Left lobe of liver (tissue), 2 donors: Measurements from ENCODE around the gene NRN1. TPM values are rescaled to one million over a fixed set of nuclear protein-coding genes. Genes with fewer than 3 reads are reported as not detected.
A peak's percentile ranks its signal among the peaks of the same experiment; 100 is the strongest.

ENCODE experiments used
- ATAC-seq: fragments of 200-7000 bp; cut with Tn5 transposase; one replicate; pipeline ENCODE4 v1.9.1; 2020; ENCODE audit warnings: mild to moderate bottlenecking, moderate library complexity
- DNase-seq: peaks from one replicate; pipeline ENCODE4 v3.0.0-alpha.2; 2020; ENCODE audit warnings: low spot score
- total RNA-seq: library from RNA; stranded (reverse); gene quantifications from one replicate; pipeline ENCODE4 v1.2.1, GENCODE V29; 2021
- donor health status: DM: no; HTN: no; CAD: no; lungs with moderate emphysema.
- donor health status: DM: no; HTN: yes; CAD: no.

Gene NRN1
- total RNA-seq, 1 donor from 2014 or later: 1.8 TPM

DNA sequence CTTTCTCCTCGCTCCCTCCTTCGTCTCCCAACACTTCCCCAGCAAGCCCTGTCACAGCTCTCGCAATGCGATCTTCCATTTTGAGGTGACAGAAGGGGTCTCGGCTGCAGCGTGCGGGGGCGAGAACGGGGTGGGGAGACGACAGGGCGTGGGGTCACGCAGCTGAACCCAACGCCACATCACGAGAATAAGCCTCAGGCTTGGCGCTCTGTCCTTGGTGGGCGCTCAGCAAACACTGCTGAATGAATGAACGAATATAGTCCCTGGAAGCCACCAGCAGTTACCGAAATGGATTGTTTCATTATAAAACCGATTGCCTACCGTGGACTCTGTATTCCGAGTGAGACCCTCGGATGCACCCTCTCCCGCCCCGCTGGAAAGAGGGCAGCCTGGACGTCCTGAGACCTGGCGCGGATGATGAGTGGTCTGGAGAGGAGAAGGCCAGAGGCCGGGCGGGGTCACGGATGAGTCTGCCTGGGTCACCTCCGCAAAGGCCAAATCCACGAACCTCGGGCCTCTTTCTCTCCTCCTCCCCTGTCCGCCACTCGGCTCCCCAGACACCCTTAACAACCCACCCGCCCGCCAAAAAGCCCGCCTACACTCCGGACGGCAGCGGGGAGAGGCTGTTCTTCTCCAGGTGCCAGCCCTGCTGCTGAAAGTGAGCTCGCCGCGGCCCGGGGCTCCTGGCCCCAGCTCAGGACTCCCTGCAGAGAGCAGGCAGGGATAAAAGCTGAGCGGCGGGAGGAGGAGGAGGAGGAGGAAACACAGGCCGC, 3.7 kb downstream of the NRN1 start:
- ATAC-seq: no peak
- DNase-seq: no peak

DNA sequence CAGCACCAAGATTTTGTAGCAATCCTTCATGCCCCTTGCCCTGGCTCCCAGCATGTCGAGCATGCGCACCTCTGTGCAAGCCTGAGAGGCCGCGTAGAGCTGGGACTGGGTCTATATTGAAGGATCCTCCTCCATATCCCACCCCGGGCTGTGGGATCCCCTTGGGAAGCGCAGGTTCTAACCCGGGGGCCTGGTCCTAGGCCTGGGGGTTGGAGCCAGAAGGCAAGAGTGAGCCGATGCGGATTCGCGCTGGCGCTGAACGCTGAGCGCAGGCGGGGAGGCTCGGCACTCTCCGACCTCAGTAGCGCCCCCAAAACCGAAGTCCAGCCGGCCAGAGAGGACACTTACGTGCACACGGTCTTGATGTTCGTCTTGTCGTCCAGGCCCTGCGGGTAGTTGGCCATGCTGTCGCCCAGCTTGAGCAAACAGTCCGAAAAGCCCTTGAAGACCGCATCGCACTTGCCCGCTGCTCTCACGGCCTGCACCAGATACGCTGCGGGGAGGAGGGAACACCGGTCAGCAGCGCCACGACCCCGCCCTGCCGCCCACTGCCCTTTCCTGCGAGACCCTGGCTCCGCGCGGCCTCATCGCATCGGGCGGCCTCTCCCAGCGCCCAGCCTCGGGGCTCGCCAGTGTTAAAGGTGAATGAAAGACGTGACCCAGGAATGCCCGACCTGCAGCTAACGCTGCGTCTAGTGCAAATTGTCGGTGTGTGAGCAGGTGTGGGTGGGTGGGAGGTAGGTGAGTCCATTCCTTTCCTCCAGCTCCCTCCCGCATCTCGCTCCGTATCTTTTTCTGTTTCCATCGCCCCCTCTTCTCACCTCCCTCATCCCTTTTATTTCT, 4.5 kb downstream of the NRN1 start:
- ATAC-seq (no peak), DNase-seq (no peak)

DNA sequence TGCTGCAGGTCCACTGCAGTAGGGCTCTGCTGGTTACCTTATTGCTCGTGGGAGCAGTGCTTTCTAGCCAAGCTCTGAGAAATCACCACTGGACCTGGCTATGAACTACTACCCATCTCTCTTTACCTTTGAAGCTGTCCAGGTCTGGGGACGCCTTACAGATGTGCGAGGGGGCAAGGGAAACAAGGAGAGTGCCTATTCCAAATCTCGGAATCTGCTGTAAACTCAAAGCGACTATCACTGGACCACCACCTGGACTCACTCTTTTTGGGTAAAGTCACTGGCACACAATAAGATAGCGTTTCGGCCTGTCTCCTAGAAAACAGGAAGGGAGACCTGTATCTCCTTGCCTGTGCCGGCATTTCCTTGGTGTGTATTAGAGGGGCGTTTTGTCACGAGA, 5.3 kb downstream of the NRN1 start:
- ATAC-seq: no peak
- no peak for DNase-seq

DNA sequence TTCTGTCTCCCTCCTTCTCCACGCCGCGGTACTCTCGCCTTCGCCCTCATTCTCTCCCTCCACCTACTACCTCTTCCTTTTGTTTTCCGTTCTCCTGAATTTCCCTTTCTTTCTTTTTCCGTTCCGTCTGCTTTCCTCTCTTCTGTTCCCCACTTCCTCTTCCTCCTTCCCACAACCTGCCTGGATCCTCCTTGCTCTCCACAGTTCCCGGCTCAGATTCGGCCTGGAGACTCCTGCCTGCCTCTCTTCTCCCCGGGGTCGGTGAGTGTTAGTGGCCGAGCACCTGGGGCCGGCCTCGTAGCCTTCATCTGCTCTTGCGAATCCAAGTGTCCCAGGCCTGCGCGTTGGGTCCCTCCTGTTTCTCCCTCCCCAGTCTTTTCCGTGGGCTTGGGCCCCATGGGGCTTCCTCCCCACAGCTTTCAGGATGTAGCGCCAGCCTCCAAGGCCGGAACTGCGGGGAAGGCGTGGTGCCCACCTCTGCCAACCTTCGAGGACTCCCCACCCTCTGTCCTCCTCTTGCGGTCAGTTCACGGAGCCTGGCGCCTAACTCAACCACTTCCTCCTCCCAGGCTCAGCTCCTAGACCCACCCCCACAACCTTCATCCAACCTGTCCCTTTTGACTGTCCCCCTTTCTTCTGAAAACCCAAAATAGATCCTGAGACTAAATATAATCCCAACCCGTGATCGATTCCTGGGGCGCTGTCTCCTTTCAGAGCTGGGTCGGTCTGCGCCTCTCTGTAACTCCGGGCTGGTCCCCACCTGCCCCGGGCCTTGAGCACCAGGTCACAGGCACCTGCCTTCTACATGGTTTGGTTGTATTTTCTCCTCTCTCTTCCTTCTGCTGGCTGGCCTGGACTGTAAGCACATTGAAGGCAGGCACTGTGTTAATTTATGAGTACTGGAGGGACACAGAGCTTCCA, 6.8 kb downstream of the NRN1 start:
- ATAC-seq (no peak), DNase-seq (no peak)

DNA sequence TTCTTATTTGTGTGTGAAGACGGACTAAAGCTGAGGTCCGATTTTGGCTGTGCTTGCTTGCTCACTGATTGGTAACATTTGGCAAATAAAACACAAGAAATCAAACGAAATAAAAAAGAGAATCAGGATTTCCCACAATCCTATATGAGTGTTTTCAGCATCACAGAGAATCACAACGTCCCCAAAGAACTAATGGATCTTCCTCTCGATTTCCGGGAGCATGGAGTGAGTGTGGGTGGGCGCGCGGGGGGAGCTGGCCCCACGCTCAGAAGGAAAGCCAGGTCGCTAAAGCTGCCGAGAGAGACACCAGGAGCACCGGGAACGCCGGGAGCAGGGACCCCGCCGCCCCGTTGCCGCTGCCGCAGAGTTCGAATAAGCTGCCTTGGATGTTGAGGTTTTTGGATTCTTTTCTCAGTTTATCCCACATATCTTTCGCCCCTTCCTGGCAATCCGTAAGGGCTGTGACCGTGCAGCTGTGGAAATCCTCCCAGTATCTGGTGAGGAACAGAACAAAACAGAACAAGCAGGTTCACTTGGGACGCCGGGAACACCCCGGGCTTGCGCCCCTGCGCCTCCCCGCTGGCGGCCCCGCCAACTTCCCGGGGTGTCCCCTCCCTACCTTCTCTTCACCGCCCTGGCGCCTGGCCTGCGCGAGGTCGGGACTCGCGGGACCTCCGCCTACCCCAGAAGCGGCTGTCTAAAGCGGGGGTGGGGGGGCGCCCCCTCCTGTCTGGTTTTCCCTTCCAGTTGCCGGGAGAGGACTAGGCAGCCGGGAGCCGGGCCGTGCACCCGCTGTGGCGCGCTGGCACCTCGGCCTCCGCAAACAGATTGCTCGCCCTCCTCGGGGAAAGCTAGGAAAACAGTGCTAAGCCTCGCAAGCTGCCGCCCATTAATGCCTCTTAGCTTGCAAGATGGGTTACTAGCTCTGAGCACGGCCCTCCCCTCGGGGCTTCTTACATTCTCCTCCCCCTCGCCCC, 7.7 kb downstream of the NRN1 start:
- no peak for DNase-seq
- peak; percentile 14 for ATAC-seq

DNA sequence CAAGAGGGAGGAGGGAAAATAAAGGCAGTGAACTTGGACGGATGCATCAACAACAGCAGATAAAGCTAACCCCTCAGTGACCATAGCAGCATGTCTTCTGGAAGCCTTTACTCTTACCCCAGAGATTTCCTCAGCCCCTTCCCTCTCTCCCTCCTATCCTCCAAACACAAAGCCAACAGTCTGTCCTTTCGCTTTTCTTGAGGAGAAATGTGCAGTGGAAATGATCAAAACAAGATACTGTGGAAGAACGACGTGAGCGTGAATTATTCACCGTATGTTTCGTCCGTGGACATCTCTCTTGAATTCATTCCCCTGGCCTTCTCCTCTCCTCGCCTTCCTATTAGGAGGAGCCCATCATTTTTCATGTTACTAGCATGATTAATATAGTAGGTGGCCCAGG, 8.5 kb downstream of the NRN1 start:
- no peak for ATAC-seq
- DNase-seq: no peak

DNA sequence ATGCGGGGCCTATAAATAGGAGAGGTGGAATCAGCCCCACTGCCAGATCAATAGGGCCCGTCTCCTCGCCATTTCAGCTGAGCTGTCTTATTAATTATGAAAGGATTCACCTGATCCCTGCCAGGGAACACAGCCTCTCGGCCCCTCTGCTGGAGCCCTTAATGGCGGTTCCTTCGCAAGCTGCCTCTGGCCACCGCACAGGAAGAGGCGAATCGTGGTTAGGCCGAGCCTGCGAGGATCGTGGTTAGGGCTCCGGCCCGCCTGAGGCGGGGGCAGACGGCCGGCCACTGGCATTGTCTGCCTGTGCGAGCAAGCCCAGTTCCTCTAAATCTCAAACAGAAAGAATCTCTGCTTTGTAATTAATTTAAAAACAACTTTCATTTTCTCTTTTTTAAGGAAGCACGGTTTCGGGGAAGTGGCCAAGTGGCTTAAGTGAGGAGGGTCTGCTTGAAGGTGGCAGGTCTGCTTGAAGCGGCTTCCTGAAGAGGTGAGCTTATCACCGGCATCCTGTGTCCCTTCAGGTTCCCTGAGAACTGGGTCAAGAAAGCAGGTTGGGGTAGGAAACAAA, 9.2 kb downstream of the NRN1 start:
- DNase-seq (no peak), ATAC-seq (peak; percentile 39)

DNA sequence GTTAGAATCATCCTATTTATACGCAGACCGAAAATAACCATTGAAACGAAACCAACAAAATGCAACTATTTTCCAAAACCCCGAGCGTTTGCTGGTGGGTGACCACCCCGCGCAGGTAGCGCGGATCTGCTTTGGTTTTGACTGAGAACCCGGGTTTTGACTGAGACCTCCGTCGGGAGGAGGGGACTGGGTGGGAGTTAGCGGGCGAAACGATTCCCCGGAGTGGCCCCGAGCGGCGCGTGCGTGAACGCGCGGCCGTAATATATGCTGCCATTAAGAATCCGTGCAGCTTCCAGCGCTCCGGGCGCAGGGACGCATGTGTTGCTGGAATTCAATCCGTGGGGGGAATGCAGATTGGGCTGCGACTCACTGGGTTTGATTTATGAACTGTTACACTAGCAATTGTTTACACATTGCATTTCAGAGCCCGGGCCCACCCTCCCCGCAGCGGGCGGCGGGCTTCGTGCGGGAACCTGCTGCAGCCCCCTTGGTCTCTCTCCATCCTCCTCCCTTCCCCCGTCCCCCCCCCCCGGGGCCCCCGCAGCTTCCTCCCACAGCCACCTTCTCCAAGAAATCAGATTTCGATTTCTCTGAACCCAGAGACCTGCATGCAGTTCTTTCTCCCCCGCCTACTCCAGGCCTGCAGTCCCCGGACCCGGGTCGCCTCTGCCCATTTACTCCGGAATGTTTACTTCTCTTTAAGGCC, 9.9 kb downstream of the NRN1 start:
- ATAC-seq: peak; percentile 49
- DNase-seq: no peak

DNA sequence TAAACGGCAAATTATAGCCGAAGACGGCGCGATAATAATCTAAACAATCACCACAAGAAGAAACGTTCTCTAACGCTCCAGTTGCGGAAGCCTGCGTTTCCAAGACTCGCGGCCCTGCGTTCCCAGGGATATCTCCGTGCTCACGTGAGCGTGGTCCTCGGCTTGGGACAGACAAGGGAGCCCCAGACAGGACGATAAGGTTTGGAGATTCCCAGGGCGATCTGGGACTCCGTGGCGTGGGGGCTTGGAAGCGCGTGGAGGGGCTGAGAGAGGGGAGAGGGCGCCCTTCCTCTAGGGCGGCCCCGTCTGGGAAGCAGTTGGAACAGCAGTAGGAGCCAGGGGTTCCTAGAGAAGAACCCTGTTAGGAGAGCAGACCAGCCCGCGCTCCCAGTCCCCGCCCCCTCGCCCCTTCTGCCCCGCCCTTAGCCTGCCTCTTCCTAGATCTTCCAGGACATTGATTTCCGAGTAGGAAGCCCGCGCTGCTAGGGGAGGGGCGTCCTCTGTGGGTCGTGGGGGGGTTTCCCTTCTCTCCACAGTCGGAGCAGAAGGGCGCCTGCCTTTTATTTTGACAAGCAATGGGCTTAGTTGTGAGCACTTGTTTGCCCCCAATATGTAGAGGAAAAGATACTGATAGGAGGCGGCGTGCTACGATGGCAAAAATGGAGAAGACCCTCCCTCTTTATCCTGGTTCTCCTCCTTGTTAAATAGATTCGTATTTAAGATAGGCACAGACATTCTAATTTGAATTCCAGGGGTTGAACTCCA, 10.6 kb downstream of the NRN1 start:
- ATAC-seq (peak; percentile 76), DNase-seq (no peak)

DNA sequence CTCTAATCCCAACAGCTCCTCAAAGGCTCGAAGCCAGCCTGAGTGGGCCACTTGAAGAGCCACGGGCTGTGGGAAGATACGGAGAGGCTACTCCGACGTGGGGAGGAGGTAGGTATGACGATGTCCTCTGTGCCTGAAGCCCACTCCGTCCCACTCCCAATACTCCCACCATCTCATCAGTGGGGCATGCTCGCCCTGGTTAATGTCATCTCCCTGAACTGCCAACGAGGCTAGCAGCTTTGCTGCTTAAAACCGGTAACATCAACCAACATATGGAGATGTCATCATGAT, 11.1 kb downstream of the NRN1 start:
- DNase-seq (no peak), ATAC-seq (no peak)

DNA sequence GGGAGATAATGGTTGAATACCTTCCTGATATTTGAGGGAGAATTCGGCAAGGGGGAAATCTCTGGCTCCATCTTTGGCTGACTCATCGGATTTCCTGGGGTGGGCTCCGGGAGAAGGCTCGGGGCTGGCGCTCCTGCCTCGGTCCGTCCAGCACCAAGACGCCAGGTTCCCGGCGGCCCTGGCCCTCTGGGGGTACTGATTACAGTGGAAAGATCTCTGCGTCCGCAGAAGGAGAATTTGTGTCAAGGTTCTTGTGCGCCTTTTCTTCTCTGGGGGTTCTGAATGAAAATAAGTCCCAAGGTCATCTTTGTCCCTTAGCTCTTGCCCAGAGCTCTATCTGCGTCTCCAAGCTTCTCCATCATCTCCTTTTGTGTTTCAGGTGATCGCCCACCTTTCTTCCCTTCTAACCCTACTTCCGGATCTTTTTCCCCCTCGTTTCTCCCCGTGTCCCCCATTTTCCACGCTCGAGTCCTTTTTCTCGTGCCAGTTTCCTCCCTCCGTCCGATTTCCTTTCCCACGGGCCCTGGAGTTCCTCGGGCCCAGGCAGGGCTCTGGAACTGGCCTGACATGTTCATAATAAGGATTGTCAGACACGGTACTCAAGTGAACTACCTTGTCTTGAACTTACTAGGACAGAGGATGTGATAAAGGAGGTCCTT, 11.6 kb downstream of the NRN1 start:
- DNase-seq (no peak), ATAC-seq (no peak)

DNA sequence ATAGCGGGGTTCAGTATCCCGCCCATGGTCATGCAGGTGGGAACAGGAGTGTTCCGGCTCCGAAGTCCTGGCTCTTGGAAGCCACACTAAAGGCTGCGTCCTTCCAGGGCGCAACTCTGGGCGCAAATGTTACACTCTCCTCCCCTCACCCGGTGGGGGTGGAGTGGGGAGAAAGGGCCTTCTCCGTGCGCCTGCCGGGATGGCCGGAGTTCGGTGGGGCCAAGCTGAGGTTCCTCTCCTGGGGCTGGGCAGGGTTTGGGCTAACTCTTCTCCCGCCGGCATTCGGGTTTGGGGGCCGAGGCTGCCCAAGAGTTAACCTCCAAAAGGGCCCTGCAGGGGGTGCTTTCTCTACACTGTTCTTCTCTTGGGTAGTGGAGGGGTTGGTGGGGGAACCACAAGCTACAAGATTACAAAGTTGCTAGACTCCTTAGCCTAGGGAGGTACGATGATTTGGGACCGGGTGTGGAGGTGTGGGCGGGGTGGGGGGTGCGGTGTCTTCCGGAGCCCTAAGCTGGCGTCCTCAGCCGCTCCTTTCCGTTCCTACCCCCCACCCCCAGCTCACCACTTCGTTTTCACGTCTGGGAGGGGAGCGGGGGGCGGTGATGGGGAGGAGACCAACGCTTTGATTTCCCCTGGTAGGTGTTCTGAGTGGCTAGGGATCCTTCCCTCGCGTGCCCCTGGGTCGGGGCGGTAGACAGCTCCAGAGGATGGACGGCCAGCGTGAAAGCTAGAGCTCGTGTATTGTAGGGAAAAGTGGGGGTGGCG, 12.3 kb downstream of the NRN1 start:
- ATAC-seq: no peak
- no peak for DNase-seq

DNA sequence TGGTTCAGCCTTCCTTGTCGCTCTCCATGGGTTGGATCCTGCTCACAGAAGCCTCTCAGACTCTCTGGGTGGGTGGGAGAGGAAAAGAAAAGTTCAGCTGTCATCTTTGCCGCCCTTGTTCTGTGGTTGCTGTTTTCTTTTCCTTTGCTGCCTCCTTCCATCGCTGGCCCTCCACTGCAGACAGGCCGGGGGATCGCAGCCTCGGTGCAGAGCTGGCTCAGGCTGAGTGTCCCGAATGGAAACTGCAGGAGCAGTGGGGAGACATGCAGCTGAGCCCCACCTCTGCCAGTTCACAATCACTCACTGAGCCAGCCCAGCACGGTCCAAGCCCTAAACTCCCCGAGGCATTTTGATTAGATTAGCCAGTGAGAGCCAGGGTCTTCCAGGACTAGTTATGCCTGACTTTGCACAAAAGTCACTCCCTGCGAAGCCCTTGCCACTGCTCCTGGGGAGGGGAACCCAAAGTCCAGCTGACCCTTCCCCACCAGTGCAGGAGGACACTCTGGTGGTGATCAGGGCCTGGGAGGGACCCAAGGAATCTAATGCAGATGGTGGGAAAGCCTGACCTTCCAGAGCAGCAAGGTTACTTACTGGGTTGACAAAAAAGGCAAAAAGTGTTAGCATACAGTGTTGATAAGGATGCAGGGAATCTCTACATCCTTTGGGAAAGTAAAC, 14.0 kb downstream of the NRN1 start:
- DNase-seq (no peak), ATAC-seq (no peak)

DNA sequence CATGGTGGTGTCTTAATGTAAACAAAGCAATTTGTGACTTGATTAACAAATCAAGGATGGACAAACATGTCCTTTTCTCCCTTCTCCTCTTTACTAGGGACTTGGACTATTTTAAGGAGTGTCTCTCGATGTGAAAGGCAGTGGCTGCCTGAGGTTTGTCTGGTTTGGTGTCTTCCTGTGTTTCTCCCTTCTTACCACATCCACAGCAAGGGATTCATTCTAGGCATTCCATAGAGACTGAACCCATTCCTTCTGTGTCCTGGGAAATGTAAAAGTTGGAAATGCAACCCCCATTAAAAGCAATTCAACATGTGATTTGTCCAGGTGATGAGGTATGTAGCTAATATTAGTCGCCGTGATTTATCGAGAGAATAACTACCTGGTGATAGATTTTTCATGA, 15.9 kb downstream of the NRN1 start:
- DNase-seq: no peak
- no peak for ATAC-seq

DNA sequence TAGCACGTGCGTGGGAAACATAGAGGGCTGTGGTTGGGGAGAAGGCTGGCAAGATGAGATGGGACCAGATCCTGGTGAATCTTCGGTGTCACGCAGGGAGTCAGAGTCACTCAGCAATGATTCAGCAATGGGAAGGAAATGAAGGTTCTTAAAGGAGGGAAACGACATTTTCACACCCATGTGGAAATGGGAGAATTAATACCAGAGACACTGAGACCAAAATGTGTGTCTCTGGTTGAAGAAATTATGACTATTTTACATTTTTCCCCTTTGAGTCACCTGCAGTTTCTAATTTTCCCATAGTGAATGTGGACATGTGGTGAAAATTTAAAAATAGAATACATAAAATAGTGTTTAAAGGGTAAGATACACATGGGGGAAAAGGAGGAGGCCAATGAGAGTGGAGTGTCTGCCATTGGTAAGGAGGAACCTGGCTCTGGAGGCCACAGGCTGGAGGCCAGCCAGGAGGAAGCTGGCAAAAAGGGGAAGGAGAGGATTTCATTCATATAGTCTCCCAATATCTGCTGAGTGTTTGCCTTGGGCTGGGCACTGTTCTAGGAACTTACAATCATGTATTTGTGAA, 17.5 kb downstream of the NRN1 start:
- ATAC-seq (peak; percentile 47), DNase-seq (no peak)

DNA sequence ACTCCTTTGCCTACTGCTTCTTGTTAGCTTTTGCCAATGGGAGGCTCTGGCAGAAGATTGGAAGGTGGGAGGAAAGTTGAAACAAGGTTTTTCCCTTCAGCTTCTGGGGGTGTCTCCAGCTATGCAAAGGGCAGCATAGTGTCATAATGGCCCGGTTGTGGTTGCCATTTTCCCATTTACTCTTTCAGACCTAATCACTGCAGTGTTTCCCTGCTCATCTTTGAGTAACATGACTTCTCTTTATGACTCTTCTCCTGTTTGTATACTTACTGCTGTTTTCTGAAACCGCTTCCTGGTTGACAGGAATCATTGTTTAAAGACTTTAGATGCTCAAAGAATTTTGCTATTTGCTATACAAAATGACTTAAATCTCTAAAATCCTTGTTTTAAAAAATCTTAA, 19.9 kb downstream of the NRN1 start:
- ATAC-seq: no peak
- DNase-seq: no peak
